Stimulated activated CD8-positive, alpha-beta memory T cell treated with anti-CD3 and anti-CD28 coated beads, Interleukin-7, amount 100 ng/mL, for 1 hour (primary cell): ENCODE data around the gene PFKFB4.
"Not testable (repeated sequence)": the region's sequence is repeated elsewhere in the genome, so short reads cannot be mapped to it uniquely, and the experiment has no call there.

ENCODE experiments used
- DNase-seq, 2 donors: peaks; one replicate each; pipeline ENCODE4 v3.0.0-alpha.2; 2020; ENCODE audit warnings: low read depth in 2 of 2

Gene PFKFB4

DNA sequence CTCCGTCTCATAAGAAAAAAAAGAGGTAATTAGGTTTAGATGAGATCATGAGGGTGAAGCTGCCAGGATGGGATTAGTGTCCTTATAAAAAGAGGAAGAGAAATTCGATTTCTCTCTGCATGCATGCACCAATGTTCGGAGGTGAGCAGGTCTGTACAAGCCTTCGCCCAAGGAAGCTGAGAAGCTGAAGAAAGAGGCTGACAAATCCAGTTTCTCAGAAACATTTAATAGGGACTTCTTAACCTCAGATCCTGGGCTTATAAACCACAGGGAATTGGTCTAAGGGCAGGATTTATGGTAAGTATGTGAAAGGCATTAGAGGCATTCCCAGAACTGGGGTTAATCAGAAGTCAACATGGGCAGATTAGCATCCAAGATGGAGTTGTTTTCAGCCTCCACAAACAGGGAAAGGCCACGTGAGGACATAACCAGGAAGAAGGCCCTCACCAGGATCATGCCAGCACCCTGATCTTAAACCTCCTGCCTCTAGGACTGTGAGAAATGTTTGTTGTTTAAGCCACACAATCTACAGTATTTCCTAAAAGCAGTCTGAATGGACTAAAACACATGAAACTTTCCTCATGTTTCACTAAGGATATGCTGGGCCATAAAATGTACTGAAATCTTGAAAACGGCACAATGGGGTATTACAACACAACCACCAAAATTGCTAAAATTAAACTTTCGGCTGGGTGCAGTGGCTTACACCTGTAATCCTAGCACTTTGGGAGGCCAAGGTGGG is 64.0 kb downstream of the PFKFB4 start:
- no peak for DNase-seq

GRCh38 chr3:48486952-48487351 is 69.7 kb downstream of the PFKFB4 start:
- no peak for DNase-seq

DNA sequence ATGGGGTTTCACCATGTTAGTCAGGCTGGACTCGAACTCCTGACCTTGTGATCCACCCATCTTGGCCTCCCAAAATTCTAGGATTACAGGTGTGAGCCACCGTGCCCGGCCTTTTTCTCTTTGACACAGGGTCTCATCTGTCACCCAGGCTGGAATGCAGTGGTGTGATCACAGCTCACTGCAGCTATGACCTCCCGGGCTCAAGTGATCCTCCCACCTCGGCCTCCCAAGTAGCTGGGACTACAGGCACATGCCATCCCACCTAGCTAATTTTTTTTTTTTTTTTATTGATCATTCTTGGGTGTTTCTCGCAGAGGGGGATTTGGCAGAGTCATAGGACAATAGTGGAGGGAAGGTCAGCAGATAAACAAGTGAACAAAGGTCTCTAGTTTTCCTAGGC is 73.8 kb downstream of the PFKFB4 start:
- not testable (repeated sequence) for DNase-seq

DNA sequence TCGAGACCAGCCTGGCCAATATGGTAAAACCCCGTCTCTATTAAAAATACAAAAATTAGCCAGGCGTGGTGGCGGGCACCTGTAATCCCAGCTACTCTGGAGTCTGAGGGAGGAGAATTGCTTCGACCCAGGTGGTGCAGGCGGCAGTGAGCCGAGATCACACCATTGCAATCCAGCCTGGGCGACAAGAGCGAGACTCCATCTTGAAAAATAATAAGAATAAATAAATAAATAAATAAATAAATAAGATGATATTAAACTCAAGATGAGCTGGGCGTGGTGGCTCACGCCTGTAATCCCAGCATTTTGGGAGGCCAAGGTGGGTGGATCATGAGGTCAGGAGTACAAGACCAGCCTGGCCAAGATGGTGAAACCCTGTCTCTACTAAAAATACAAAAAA is 75.7 kb downstream of the PFKFB4 start:
- DNase-seq, result not testable (repeated sequence)

GRCh38 chr3:48478626-48479555 is 77.7 kb downstream of the PFKFB4 start:
- DNase-seq, result peak in 1 of 2 donors; percentile 34

DNA sequence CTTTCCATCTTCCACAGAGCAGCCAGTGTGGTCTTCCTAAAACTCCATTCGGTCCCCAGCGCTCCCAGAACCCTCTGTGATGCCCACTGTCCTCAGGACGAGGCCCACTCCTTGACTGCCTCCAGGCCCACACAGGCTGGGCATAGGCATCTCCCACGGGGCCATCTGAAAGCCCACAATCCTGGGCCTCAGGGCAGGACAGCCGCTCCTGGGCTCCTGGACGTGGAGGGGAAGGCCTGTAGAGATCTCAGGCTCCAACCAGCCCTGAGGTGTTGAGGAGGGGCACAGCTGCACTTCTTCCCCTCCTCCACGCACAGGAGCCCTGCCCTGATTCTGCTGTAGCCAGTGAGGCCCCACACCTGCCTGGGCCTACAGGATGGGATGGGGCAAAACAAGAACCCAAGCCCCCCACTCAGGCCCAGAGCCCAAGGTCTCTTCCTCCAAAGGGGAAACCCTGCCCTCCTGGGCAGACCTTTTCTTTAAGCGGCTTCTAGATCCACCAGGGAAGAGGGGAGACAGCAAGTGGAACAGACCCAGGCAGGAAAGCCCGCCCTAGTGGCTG is 78.6 kb downstream of the PFKFB4 start:
- no peak for DNase-seq

- DNase-seq, result no peak
Observed at GRCh38 chr3:48476426-48477053, 80.1 kb downstream of the PFKFB4 start.

GRCh38 chr3:48475188-48475587 is 81.4 kb downstream of the PFKFB4 start:
- no peak for DNase-seq

DNA sequence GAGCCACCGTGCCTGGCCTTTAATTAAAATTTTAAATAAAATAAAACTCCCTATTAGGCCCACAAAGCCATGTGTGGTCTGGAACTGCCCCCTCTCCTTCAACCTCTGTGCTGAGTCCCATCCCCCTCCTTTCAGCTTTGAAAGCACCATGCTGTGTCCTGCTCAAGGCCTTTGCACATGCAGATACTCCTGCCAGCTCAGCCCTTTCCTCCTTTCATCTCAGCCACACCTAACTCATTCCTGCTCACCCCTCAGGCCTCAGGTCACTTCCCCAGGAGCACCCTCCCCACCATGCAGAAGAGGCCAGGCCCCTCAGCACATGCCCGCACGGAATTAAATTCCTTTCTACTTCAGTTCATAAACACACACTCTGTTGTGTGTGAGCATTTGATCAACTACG is 82.0 kb downstream of the PFKFB4 start:
- DNase-seq, result no peak

- not testable (repeated sequence) for DNase-seq
Observed at GRCh38 chr3:48474031-48474430, 82.6 kb downstream of the PFKFB4 start.

DNA sequence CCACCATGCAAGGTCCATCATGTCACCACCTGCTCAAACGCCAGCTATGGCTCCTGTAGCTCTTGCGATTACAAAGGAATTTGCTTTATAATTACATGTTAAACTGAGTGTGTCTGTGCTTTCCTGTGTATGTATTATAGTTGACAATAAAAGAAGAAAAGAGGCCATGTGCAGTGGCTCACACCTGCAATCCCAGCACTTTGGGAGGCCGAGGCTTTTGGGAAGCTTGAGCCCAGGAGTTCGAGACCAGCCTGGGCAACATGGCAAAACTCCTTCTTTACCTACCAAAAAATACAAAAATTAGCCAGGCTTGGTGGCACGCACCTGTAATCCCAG is 83.0 kb downstream of the PFKFB4 start:
- DNase-seq, result no peak

GRCh38 chr3:48472923-48473616 is 83.5 kb downstream of the PFKFB4 start:
- DNase-seq, result peak; percentile 79 to 86

DNA sequence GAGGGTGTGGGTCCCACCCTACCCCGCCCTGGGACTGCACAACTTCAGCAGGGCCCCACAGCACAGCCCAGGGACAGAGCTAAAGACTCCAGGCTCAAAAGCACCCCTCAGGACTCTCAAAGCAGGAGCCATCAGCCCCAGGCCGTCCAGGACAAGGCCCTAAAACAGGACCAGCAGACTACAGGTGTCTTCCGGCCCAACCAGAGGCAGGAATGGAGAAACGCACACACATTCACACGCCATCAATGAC is 84.0 kb downstream of the PFKFB4 start:
- DNase-seq, result no peak

GRCh38 chr3:48470286-48470685 is 86.3 kb downstream of the PFKFB4 start:
- no peak for DNase-seq

DNA sequence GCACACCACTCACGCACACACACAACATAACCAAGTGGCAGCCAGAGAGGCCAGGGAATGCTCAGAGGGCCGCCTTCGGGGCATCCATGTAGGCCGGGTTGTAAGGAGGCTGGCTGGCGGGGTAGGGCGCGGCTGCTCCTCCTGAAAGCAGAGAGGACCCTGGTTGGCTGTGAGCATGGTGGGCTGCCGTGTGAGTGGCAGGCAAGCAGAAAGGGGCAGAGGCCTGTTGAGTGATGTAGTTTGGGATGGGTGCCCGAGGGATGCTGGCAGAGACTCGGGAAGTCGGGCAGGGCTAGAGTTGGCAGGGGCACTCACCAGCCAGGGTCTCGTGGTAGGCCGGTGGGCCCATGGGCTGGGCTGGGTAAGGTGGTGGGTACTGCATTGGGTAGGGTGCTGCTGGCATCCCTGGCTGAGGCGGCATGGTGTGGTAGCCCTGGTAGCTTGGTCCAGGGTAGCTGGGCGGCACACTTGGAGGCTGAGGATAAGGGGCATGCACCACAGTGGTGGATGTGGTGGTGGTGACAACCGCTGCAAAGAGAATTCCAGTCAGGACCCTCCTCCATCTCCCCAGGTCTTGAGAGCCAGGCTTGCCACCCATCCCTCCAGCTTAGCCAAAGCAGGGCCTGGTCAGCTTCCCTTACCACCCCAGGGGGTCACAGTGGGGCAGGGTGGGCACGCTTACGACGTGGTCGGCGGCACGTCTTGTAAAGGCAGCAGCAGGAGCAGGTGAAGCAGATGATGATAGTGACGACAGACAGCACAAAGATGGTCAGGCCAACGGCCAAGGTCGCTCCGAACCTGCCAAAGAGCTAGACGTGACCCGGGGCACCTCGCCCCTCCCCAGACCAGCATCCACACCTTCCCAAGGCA is 87.3 kb downstream of the PFKFB4 start:
- no peak for DNase-seq

GRCh38 chr3:48468329-48468731 is 88.3 kb downstream of the PFKFB4 start:
- no peak for DNase-seq
